PFSK-1 (cell line): ENCODE measurements around the gene PSMC5.

Source experiments
- FOXP2 ChIP-seq: optimal IDR thresholded peaks from 2 replicates; pipeline ENCODE3; 2011; ENCODE audit warnings: borderline replicate concordance, control low read depth, inconsistent platforms; ENCODE audit not compliant: insufficient read depth; ENCODE audit errors: extremely low read length, extremely low read depth
- POLR2AphosphoS5 ChIP-seq: IDR thresholded peaks from 2 replicates; pipeline ENCODE4 v1.6.1; 2012; ENCODE audit warnings: low read depth, mild to moderate bottlenecking, control low read depth, low read length, moderate library complexity
- SIN3A ChIP-seq: IDR thresholded peaks from 2 replicates; pipeline ENCODE4 v1.6.1; 2012; ENCODE audit warnings: mild to moderate bottlenecking, low read length, moderate library complexity, borderline replicate concordance; ENCODE audit not compliant: insufficient read depth
- TAF1 ChIP-seq: IDR thresholded peaks from 2 replicates; pipeline ENCODE4 v1.6.1; 2012; ENCODE audit warnings: low read length, control low read depth, borderline replicate concordance; ENCODE audit not compliant: insufficient read depth
- TF ChIP-seq, protein P1 (sequence below), 2 experiments: IDR thresholded peaks; 2 replicates each; pipeline versions ENCODE4 v1.6.1 to v1.8.0; 2011 to 2012; ENCODE audit warnings: low read depth in 2 of 2, low read length in 2 of 2, control low read depth in 1 of 2, inconsistent platforms in 1 of 2, mild to moderate bottlenecking in 1 of 2, moderate library complexity in 1 of 2; ENCODE audit not compliant: insufficient read depth in 1 of 2

The PSMC5 gene

DNA sequence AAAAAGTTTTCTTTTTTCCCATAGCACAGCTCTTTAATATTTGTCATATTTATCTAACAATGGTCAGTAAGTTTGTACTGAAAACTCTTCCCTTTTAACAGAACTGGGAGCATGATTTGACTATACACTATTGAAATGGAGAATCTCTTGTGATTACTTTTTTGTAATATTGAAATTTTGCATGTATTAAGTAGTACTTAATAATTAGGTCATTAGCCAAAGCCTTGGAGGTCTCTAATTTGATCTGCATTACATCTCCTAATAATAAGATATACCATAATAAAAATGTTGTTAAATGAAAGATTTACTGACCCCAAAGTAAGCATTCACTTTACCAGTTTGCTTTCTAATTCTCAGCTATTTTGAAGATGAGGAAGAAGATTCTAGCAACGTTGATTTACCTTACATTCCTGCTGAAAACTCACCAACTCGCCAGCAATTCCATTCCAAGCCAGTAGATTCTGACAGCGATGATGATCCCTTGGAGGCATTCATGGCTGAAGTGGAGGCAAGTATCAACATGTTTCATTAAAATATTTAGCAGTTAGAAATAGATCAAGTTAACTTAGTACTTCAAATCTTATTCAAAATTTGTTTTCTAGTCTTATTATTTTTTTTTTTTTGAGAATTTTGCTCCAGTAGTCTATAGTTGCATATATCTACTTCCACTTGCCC lies 35.0 kb upstream of the PSMC5 start:
- TF ChIP-seq, protein P1, sequence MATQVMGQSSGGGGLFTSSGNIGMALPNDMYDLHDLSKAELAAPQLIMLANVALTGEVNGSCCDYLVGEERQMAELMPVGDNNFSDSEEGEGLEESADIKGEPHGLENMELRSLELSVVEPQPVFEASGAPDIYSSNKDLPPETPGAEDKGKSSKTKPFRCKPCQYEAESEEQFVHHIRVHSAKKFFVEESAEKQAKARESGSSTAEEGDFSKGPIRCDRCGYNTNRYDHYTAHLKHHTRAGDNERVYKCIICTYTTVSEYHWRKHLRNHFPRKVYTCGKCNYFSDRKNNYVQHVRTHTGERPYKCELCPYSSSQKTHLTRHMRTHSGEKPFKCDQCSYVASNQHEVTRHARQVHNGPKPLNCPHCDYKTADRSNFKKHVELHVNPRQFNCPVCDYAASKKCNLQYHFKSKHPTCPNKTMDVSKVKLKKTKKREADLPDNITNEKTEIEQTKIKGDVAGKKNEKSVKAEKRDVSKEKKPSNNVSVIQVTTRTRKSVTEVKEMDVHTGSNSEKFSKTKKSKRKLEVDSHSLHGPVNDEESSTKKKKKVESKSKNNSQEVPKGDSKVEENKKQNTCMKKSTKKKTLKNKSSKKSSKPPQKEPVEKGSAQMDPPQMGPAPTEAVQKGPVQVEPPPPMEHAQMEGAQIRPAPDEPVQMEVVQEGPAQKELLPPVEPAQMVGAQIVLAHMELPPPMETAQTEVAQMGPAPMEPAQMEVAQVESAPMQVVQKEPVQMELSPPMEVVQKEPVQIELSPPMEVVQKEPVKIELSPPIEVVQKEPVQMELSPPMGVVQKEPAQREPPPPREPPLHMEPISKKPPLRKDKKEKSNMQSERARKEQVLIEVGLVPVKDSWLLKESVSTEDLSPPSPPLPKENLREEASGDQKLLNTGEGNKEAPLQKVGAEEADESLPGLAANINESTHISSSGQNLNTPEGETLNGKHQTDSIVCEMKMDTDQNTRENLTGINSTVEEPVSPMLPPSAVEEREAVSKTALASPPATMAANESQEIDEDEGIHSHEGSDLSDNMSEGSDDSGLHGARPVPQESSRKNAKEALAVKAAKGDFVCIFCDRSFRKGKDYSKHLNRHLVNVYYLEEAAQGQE (IDR thresholded peaks at IDR 0.05; ENCODE audit: insufficient read depth in 1 of 2, low read depth in 2 of 2, low read length in 2 of 2), result no peak
- no peak for TF ChIP-seq FOXP2
- TF ChIP-seq SIN3A, result no peak
- no peak for TF ChIP-seq POLR2AphosphoS5
- no peak for TF ChIP-seq TAF1

DNA sequence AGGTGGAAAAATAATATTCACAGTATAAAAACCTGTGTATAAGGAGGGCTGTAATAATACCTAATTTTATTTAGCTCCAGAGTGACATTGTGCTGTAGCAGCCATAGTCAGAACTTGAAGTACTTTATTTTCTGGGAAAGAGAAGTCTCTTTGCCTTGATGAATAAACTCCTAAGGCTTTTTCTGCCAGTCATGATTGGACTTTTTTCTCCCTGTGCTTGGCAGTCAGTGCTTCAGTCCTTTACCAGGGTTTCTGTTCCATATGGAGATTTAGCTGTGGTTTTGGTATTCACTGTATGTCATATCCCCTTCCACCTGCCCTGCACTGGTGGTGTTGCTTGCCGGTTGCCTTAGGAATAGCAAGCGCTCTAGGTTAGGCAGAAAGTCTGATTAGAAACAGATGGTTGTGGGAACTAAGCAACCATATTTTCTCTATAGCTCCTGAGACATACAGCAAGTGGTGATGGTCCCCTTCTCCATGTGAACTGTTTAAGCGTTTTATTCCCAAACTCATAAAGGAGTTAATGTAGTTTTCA lies 28.6 kb upstream of the PSMC5 start:
- TF ChIP-seq SIN3A (no peak), POLR2AphosphoS5 (no peak), FOXP2 (no peak), TAF1 (no peak)
- TF ChIP-seq, protein P1 (IDR thresholded peaks at IDR 0.05; ENCODE audit: insufficient read depth in 1 of 2, low read depth in 2 of 2, low read length in 2 of 2), result no peak

DNA sequence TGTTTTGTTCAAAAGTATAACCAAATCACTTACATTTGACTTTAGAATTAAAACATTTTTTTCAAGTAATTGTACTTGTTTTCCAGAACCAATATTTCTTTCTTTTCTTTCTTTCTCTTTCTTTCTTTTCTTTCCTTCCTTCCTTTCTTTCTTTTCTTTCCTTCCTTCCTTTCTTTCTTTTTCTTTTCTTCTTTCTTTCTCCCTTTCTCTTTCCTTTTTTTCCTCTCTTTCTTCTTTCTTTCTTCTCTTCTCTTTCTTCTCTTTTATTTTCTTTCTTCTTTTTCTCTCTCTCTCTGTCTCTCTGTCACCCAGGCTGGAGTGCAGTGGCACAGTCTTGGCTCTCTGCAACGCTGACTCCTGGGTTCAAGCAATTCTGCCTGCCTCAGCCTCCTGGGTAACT lies 26.4 kb upstream of the PSMC5 start:
- TF ChIP-seq SIN3A (no peak), POLR2AphosphoS5 (no peak), TAF1 (no peak), FOXP2 (no peak)
- TF ChIP-seq, protein P1 (IDR thresholded peaks at IDR 0.05; ENCODE audit: insufficient read depth in 1 of 2, low read depth in 2 of 2, low read length in 2 of 2), result no peak

DNA sequence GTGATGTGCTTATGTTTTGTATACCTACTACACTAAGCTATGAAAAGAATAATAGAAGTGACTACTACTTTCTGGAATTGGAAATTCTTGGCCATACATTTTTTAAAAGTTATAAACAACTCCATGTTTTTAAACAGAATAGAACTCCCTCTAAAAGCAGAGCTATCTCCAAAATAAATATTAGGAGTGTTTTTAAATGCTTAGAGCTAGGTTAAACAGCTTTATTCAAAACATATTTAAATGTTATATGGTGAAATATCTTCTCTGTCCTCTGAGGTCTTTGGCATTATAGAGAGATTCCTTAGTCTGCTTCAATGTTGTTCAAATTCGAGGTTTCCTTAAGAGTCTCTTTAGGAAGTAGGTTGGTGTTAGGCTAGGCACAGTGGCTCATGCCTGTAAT lies 22.9 kb upstream of the PSMC5 start:
- TF ChIP-seq, protein P1 (IDR thresholded peaks at IDR 0.05; ENCODE audit: insufficient read depth in 1 of 2, low read depth in 2 of 2, low read length in 2 of 2), result no peak
- TF ChIP-seq FOXP2 (no peak), TAF1 (no peak), POLR2AphosphoS5 (no peak), SIN3A (no peak)
